Medulla oblongata (tissue), 1 donor: Measurements from ENCODE around the gene FAM32A.

ENCODE experiments used
- DNase-seq: peaks from one replicate; pipeline ENCODE4 v3.0.0-alpha.2; 2015; ENCODE audit errors: extremely low spot score

The FAM32A gene

DNA sequence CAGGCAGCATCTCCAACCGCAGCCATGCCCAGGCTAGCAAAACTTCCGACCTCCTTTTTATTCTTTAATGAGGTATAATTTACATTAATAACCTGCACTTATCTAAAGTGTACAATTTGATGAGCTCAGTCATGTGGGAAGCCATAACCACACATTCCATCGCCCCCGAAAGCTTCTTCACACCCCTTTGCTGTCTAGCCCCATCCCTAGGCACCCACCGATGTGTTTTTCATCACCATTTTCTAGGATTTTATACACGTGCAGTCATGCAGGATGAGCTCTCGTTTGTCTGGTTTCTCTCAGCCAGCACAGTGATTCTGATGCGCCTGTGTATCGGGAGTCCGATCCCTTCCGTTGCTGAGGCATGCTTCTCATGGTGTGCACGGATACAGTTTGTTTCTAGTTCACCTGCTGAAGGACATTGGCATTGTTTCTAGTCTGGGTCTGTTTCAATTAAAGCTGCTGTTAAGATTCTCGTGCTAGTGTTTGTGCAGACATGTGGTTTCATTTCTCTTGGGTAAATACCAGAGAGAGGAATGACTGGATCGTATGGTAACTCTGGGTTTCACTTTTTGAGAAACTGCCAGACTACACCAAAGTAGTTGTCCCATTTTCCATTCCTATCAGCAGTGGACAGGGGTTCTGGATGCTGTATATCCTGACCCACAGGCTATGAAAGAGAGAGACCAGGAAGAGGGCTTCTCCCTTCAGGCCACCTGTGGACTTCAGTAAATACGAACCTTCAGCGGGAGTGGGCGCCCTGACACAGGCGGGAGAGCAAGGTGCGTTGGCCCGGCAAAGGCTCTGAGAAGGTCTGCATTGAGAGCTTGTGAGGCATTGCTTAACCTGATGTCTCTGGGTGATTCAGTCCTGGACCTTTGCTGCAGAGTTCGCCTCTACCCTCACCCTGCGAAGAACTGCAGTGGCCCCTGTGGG, 17.4 kb downstream of the FAM32A start:
- DNase-seq, result no peak

DNA sequence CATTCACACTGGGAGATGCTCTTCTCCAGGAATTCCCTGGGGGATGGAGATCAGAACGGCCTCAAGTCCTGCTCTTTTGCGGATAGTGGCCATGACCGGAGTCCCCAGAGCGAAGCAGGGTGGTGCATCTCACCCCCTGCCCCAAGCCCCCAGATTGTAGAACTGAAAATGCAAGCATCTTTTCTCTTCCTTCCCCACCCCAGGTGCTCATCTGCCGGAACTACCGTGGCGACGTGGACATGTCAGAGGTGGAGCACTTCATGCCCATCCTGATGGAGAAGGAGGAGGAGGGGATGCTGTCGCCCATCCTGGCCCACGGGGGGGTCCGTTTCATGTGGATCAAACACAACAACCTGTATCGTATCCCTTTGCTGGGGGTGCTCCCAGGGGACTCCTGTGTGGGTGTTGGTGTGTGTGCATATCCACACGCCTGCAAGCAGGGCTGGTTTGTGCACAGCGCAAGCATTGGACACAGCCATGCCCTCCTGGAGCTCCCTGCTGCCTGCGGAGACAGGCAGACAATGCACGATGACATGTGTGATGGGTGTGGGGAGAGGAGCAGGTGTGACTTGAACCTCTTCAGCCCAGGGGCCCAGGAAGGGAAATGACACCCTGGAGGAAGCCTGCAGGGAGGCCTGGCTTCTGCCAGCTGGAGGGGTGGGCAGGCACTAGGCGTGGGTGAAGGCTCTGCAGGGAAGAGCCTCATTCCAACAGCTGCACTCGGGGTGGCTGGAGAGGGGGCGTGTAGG, 18.2 kb downstream of the FAM32A start:
- DNase-seq, result no peak

GRCh38 chr19:16204005-16204294, 18.7 kb downstream of the FAM32A start:
- no peak for DNase-seq

DNA sequence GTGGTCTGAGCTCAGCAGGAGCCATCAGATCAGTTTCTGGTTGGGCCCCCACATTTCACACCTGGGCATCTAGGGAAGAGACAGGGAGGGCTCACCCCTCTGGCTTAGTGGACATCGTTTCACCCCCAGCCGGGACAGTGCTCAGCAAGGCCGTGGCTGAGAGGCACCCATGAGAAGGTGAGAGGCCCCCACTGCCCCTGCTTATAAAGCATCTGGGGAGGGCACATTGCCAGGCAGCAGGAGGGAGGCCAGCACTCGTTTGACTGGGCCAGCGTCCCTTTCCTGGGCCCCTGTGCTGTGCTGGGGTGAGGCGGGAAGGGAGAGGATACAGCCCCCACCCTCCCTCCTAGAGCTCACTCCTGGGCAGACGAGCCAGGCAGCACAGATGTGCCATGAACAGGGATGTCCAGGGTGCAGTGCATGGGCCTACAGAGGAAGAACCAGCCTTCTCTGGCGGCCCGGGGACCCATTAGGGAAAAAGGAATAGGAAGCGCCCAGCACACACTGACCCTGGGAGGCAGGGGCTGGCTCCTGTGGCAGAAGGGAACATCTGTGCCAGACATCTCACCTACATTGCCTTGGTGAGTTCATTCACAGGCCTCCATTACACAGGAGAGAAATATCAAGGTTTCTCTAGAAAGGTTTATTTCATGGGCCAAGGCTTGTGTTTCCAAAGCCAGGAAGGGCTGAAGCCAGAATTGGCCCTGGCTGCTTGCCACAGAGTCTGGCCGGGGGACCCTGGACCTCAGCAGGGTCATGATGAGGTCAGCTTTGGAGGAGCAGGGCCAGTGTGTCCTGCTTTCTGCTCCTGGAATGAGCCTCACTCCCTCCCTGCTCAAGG, 20.2 kb downstream of the FAM32A start:
- peak; percentile 26 for DNase-seq

DNA sequence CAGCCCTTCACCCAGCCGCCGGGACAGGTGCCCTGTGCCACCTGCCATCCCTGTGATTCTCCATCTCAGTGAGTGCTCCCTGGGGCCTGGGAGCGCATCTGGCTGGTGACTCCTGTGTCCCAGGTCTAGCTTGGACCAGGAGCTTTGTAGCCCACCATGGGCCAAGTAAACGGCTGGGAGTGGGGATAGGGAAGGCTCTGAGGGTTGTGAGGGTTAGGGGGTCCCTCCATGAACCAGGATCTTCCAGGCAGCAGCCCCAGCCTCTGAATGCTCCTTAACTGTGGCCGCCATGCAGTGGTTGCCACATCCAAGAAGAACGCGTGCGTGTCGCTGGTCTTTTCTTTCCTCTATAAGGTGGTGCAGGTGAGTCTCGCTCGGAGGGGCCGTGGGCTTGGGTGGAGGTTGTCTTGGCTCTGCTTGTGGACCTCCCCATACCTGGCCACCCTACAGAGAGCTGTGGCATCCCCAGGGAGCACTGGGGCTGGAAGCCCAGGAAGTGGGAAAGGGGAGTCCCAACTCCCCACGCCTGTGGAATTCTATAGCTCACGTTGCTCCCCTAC, 20.9 kb downstream of the FAM32A start:
- no peak for DNase-seq

GRCh38 chr19:16206637-16207036, 21.4 kb downstream of the FAM32A start:
- DNase-seq, result no peak

DNA sequence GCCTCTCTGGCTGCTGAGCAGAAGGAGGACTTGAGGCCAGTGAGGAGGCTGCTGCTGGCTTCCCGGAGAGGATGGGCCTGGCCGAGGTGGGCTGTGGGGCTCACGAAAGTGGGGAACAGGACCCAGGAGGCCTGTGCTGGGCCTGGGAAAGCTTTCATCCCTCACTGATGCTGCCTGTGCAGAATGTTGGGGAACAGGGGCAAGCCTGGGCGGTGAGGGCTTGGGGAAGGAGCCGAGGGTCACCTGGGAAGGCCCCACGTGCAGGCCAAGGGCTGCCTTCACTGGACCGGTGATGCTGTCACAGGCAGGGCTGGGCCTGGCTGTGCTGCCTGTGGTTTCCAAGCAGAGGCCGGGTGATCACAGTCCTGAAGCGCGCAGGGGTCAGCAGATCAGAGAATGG, 21.9 kb downstream of the FAM32A start:
- DNase-seq, result no peak

GRCh38 chr19:16207490-16208025, 22.3 kb downstream of the FAM32A start:
- DNase-seq, result no peak

- no peak for DNase-seq
Measured at GRCh38 chr19:16208064-16208759, 23.0 kb downstream of the FAM32A start.

GRCh38 chr19:16208847-16209665, 23.8 kb downstream of the FAM32A start:
- no peak for DNase-seq

DNA sequence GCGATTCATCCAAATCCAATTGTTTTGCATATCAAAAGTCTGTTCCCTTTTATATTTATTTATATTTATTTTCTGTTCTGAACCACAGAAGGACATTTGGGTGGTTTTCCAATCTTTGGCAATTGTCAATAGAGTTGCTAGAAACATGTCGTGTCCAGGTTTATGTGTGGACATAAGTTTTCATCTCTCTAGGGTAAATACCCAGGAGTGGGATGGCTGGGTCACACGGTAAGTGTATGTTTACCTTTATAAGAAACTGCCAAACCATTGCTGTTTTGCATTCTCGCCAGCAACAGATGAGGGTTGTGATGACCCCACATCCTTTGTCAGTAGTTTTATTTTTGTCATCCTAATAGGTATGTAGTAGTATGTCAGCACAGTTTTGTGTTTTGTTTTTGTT, 25.0 kb downstream of the FAM32A start:
- no peak for DNase-seq

- no peak for DNase-seq
Measured at GRCh38 chr19:16213076-16213475, 27.9 kb downstream of the FAM32A start.

DNA sequence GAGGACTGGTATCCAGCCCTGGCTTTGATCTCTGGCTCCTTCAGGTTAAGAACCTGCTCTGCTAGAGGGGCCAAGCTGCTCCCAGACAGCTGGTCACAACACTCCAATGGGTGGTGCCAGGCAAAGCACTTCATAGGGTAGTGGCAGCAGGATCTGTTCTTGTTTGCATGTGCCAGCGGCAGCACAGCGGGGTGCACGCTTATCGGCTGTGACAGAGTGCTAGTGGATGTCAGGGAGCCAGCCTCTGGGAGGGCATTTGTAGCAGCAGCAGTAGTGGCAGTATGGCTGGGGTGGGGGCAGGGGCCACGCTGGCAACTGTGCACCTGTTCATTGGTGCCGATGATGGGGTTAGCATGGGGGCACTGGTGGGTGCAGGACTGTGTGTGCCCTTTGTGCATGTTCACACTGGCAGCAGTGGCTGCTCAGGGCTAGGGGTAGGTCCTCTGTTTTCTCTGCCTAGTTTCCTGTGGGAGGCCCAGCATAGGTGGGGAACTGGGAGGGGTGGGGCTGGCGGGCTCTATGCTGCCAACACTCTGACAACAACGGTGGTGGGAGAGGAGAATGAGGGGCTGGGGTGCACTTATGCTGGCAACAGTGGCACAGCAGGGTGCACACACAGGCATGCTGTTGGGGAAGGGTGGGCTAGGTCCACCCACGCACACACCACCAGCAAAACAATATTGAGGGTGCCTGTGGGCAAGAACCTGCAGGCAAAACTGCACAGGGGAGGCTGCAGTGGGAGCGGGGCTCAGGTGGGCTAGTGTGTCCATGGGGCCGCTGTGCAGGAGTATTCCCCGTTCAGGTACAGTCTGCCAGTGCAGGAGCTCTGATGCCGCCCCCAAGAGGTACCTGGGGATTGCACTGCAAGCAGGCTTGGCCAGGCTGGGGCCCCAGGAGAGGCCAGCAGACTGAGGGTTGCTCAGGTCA, 31.8 kb downstream of the FAM32A start:
- no peak for DNase-seq

DNA sequence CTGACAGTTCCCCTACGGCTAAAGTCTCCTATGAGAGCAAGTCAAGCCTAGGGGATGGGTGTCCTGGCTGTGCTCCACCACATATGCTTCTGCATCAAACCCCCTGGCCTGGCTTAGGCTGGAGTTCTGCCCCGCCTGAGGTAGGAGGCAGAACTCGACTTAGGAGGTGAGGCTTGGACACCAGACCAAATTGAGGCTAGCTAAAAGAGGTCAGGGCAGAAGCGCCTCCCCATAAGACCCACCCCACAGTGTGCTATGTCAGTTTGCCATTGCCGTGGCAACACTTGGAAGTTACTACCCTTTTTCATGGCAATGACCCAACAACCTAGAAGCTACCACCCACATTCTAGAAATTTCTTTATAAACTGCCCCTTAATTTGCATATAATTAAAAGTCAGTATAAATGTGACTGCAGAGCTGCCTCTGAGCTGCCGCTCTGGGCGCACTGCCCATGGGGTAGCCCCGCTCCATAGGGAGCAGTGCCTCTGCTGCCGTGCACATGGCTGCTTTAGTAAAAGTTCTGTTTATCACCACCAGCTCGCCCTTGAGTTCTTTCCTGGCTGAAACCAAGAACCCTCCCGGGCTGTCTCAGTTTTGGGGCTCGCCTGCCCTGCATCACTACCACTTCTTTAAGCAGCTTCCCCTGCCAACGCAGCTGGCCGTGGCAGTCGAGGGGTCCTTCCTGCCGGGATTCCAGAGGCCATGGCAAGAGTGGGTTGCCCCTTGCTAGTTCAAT, 32.7 kb downstream of the FAM32A start:
- DNase-seq, result no peak

- DNase-seq, result no peak
Measured at GRCh38 chr19:16218851-16219250, 33.6 kb downstream of the FAM32A start.

- no peak for DNase-seq
Measured at GRCh38 chr19:16222806-16223205, 37.6 kb downstream of the FAM32A start.

GRCh38 chr19:16223746-16224145, 38.5 kb downstream of the FAM32A start:
- no peak for DNase-seq

DNA sequence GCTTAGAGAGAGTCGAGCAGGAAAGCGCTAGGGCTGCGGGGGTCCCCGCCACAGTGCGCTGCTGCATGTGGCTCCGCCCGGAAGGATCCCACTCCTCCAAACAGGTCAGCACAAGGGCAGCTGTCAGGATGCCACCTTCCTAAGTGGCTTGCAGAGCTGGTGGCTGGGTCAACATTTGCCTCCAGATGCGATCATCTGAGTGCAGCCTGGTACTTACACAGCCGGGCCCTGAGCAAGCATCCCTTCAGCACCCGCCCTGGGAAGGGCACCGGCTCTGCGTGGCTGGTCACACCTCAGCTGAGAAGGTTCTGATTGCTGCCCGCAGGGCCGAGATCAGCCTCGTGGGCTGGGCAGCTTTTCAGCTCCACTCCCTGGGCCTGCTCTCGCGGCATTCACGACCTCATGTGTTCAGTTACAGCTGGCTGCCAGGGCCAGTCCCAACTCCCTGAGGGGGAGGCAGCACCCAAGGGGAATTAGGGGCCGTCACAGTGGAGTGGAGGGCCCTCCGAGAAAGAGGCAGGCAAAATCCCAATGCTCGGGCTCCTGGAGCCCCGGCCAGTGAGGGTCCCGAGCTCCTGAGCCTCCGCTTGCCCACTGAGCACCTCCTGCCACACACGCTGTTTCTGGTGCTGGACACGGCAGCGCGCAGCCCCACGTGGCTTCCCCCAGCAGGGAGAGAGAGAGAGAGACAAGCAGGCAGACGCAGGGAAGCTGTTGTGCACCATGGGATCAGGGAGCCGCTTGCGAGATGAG, 39.3 kb downstream of the FAM32A start:
- DNase-seq, result no peak
